Breast epithelium (tissue), 3 donors: ENCODE results near the gene THBS1.

Experiments used
- CTCF ChIP-seq, 3 donors: fragments of 450-650 bp; IDR thresholded peaks; one replicate each; pipeline ENCODE4 v1.5.1; 2016 to 2017; ENCODE audit warnings: antibody characterized with exemption in 3 of 3, mild to moderate bottlenecking in 3 of 3, moderate library complexity in 3 of 3
- POLR2A ChIP-seq: fragments of 450-650 bp; IDR thresholded peaks from one replicate; pipeline ENCODE4 v1.6.1; 2016; ENCODE audit warnings: antibody characterized with exemption, mild to moderate bottlenecking, moderate library complexity
- POLR2AphosphoS5 ChIP-seq, 3 donors: sonication (generic); formaldehyde crosslinking; IDR thresholded peaks; one replicate each; pipeline ENCODE4 v1.6.1; 2017; ENCODE audit warnings: antibody characterized with exemption in 3 of 3

- TF ChIP-seq CTCF (IDR thresholded peaks at IDR 0.05) (no peak), POLR2A (no peak), POLR2AphosphoS5 (IDR thresholded peaks at IDR 0.05) (no peak)
Observed at GRCh38 chr15:39542385-39543065, 38.4 kb upstream of the THBS1 start.
